B cell (primary cell): ENCODE data around the gene WASL. TPM values are rescaled to one million over a fixed set of nuclear protein-coding genes. Genes with fewer than 3 reads are reported as not detected.

Experiments
- ATAC-seq: fragments of 200-7000 bp; cut with Tn5 transposase; one replicate; pipeline ENCODE4 v1.10.0; 2021; ENCODE audit warnings: low read depth, mild to moderate bottlenecking, moderate number of reproducible peaks, moderate library complexity
- CTCF ChIA-PET: fragments of 350-600 bp; sonication (Branson Sonifier 250); formaldehyde crosslinking; loops from one replicate; lab custom pipeline; 2021; ENCODE audit warnings: antibody characterized with exemption, inconsistent platforms; lab: Charles Lee
- POLR2A ChIA-PET: fragments of 350-600 bp; sonication (Branson Sonifier 250); formaldehyde crosslinking; loops from one replicate; lab custom pipeline; 2021; ENCODE audit warnings: antibody characterized with exemption; lab: Charles Lee
- DNase-seq: peaks from one replicate; pipeline ENCODE4 v3.0.0; 2013
- H2AFZ ChIP-seq: 2 replicates; pipeline ENCODE4 v1.6.1; 2012; ENCODE audit warnings: mild to moderate bottlenecking, low read depth, low read length; ENCODE audit not compliant: insufficient read depth, poor library complexity, severe bottlenecking
- H3K27ac ChIP-seq, 2 donors: 1 replicate in 1 of 2; 2 replicates in 1 of 2; pipeline ENCODE4 v1.5.1; 2012 to 2013; ENCODE audit warnings: low read length in 2 of 2, mild to moderate bottlenecking in 2 of 2, moderate library complexity in 1 of 2
- H3K27me3 ChIP-seq, 4 experiments: fragments of 200-600 bp in 1 of 4; sonication (generic) in 1 of 4; replicated peaks in 1 of 4; 1 replicate in 2 of 4; 2 replicates in 2 of 4; pipeline versions ENCODE4 v1.6.1 to v1.7.0; 2013 to 2016; ENCODE audit warnings: low read length in 3 of 4, mild to moderate bottlenecking in 2 of 4, mixed read lengths in 1 of 4, moderate library complexity in 1 of 4; ENCODE audit not compliant: insufficient read depth in 4 of 4, control insufficient read depth in 3 of 4; ENCODE audit errors: control extremely low read depth in 1 of 4
- H3K36me3 ChIP-seq, 2 experiments: replicated peaks in 1 of 2; 1 replicate in 1 of 2; 2 replicates in 1 of 2; pipeline versions ENCODE4 v1.6.1 to v1.7.1; 2013; ENCODE audit warnings: low read length in 1 of 2; ENCODE audit not compliant: insufficient read depth in 2 of 2, control insufficient read depth in 1 of 2; ENCODE audit errors: control extremely low read depth in 1 of 2, extremely low read depth in 1 of 2
- H3K4me1 ChIP-seq, 2 donors: fragments of 200-600 bp in 1 of 2; sonication (generic) in 1 of 2; 1 replicate in 1 of 2; 2 replicates in 1 of 2; pipeline versions ENCODE4 v1.5.1 to v1.6.1; 2013 to 2017; ENCODE audit warnings: low read length in 2 of 2; ENCODE audit not compliant: control insufficient read depth in 2 of 2, insufficient read depth in 2 of 2
- H3K4me2 ChIP-seq: replicated peaks from 2 replicates; pipeline ENCODE3; 2012; ENCODE audit warnings: mild to moderate bottlenecking, low read depth, low read length; ENCODE audit not compliant: poor library complexity, severe bottlenecking
- H3K4me3 ChIP-seq, 5 experiments: fragments of 200-600 bp in 1 of 5; sonication (generic) in 1 of 5; 1 replicate in 3 of 5; 2 replicates in 2 of 5; pipeline versions ENCODE4 v1.5.1 to v1.7.0; 2011 to 2016; ENCODE audit warnings: low read length in 4 of 5, mild to moderate bottlenecking in 4 of 5, low read depth in 2 of 5, control low read depth in 1 of 5, moderate library complexity in 1 of 5; ENCODE audit not compliant: insufficient read depth in 1 of 5; ENCODE audit errors: control extremely low read depth in 1 of 5, extremely low read depth in 1 of 5
- H3K79me2 ChIP-seq: fragments of 200-600 bp; sonication (generic); one replicate; pipeline ENCODE4 v1.6.0; 2016; ENCODE audit warnings: low read length; ENCODE audit not compliant: control insufficient read depth, insufficient read depth
- H3K9ac ChIP-seq: fragments of 200-600 bp; sonication (generic); 2 replicates; pipeline ENCODE4 v1.6.1; 2017; ENCODE audit warnings: mild to moderate bottlenecking, low read length, moderate library complexity
- H3K9me3 ChIP-seq, 3 donors: one replicate each; pipeline versions ENCODE4 v1.6.1 to v1.7.1; 2013; ENCODE audit warnings: low read length in 2 of 3; ENCODE audit not compliant: control insufficient read depth in 2 of 3, insufficient read depth in 1 of 3; ENCODE audit errors: control extremely low read depth in 1 of 3
- H4K20me1 ChIP-seq: 2 replicates; pipeline ENCODE4 v1.6.0; 2012; ENCODE audit warnings: mild to moderate bottlenecking, low read length; ENCODE audit not compliant: insufficient read depth, control insufficient read depth, poor library complexity, severe bottlenecking
- H3K27ac Mint-ChIP-seq: one replicate; pipeline ENCODE4 v1.8.0; 2021; ENCODE audit warnings: mixed read lengths
- H3K27me3 Mint-ChIP-seq: one replicate; pipeline ENCODE4 v1.8.0; 2021; ENCODE audit warnings: mixed read lengths
- H3K4me1 Mint-ChIP-seq: one replicate; pipeline ENCODE4 v1.8.0; 2021; ENCODE audit warnings: mixed read lengths
- H3K4me3 Mint-ChIP-seq: one replicate; pipeline ENCODE4 v1.8.0; 2021; ENCODE audit warnings: mixed read lengths
- H3K9me3 Mint-ChIP-seq: one replicate; pipeline ENCODE4 v1.8.0; 2022; ENCODE audit warnings: mixed read lengths; ENCODE audit not compliant: insufficient read depth
- EZH2 ChIP-seq: IDR thresholded peaks from 2 replicates; pipeline ENCODE4 v1.6.1; 2012; ENCODE audit warnings: borderline replicate concordance, low read depth, mild to moderate bottlenecking, moderate library complexity, low read length; ENCODE audit not compliant: insufficient read depth, poor library complexity, severe bottlenecking
- WGBS: methylation state at CpG from one replicate; pipeline ENCODE4 v1.1.5; 2013; ENCODE audit warnings: missing lambda C conversion rate; ENCODE audit not compliant: insufficient coverage; 5-methylcytosine and 5-hydroxymethylcytosine counted together
- intact Hi-C: fragments of 100-400 bp; cut with micrococcal nuclease; formaldehyde crosslinking; loops from one replicate; pipeline ENCODE4 v1.10.0; 2022
- polyA plus RNA-seq: library from polyadenylated mRNA; depleted of rRNA; stranded (reverse); fragments of >200 nt; gene quantifications from 2 replicates; pipeline ENCODE4 v1.2.3, GENCODE V29; 2012
- total RNA-seq, 2 donors: library from RNA; stranded (reverse); fragments of 120-200 nt in 1 of 2; gene quantifications; 1 replicate in 1 of 2; 2 replicates in 1 of 2; pipeline versions ENCODE4 v1.2.3 to v1.2.4, GENCODE V29; 2013 to 2022
- TF ChIP-seq, protein P1 (sequence below): fragments of 200-600 bp; IDR thresholded peaks from one replicate; pipeline ENCODE4 v1.8.0; 2022; ENCODE audit warnings: antibody characterized with exemption, mild to moderate bottlenecking

WASL gene
- total and polyA plus RNA-seq, 2 donors (not counting 1 experiment from before 2014, with no cell fraction given) = 1.8 to 10.4 TPM

GRCh38 chr7:123690550-123690949 is 58.3 kb downstream of the WASL start:
- no peak overlapping the region for H3K9ac ChIP-seq
- intact Hi-C loops = no loop called here
- ATAC-seq = no peak
- H3K36me3 ChIP-seq = peaks cover 9 to 45% of the 10 kb centered on the region in 2 experiments
- H4K20me1 ChIP-seq = no peaks in the 10 kb centered on the region
- Mint-ChIP-seq H3K9me3 (no peaks in the 10 kb centered on the region), H3K4me1 (no peaks in the 10 kb centered on the region), H3K4me3 (no peak overlapping the region), H3K27me3 (no peaks in the 10 kb centered on the region), H3K27ac (no peak overlapping the region)
- ChIA-PET POLR2A (no interaction called here), CTCF (interaction anchor here (1.3 to 3.0 kb wide), 4 partner anchors 8 to 174 kb away, joined by 3 to 13 read pairs (median 6); no protein-coding TSS in a partner anchor)
- no peak overlapping the region for H3K4me2 ChIP-seq
- H3K27ac ChIP-seq = no peak overlapping the region
- no peak overlapping the region for H2AFZ ChIP-seq
- no peak for DNase-seq
- no peak overlapping the region for H3K4me3 ChIP-seq
- TF ChIP-seq, protein P1, sequence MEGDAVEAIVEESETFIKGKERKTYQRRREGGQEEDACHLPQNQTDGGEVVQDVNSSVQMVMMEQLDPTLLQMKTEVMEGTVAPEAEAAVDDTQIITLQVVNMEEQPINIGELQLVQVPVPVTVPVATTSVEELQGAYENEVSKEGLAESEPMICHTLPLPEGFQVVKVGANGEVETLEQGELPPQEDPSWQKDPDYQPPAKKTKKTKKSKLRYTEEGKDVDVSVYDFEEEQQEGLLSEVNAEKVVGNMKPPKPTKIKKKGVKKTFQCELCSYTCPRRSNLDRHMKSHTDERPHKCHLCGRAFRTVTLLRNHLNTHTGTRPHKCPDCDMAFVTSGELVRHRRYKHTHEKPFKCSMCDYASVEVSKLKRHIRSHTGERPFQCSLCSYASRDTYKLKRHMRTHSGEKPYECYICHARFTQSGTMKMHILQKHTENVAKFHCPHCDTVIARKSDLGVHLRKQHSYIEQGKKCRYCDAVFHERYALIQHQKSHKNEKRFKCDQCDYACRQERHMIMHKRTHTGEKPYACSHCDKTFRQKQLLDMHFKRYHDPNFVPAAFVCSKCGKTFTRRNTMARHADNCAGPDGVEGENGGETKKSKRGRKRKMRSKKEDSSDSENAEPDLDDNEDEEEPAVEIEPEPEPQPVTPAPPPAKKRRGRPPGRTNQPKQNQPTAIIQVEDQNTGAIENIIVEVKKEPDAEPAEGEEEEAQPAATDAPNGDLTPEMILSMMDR = no peak
- TF ChIP-seq EZH2 = no peak
- H3K27me3 ChIP-seq = no peaks in the 10 kb centered on the region
- H3K79me2 ChIP-seq = no peaks in the 10 kb centered on the region
- no peaks in the 10 kb centered on the region for H3K9me3 ChIP-seq
- no CpG with 5 or more reads among the region's 2 CpGs for WGBS
- no peaks in the 10 kb centered on the region for H3K4me1 ChIP-seq

GRCh38 chr7:123689250-123689649 is 59.6 kb downstream of the WASL start:
- no peak overlapping the region for H2AFZ ChIP-seq
- H3K4me3 Mint-ChIP-seq = no peak overlapping the region
- no peak for TF ChIP-seq EZH2
- TF ChIP-seq, protein P1 = no peak
- ATAC-seq (no peak), DNase-seq (no peak)
- H3K4me1 ChIP-seq = no peaks in the 10 kb centered on the region
- intact Hi-C loops = no loop called here
- H3K9me3 ChIP-seq = no peaks in the 10 kb centered on the region
- H3K9me3 Mint-ChIP-seq = no peaks in the 10 kb centered on the region
- H3K4me1 Mint-ChIP-seq = no peaks in the 10 kb centered on the region
- no peak overlapping the region for H3K9ac ChIP-seq
- H4K20me1 ChIP-seq = no peaks in the 10 kb centered on the region
- no peaks in the 10 kb centered on the region for H3K79me2 ChIP-seq
- peaks cover 7 to 40% of the 10 kb centered on the region in 2 experiments for H3K36me3 ChIP-seq
- 100% methylated on average over 1 of the region's 3 CpGs for WGBS
- no peaks in the 10 kb centered on the region for H3K27me3 Mint-ChIP-seq
- ChIA-PET CTCF (interaction anchor here (2.2 kb wide), 1 partner anchor 176 kb away, joined by 9 read pairs; no protein-coding TSS in a partner anchor), POLR2A (no interaction called here)
- no peak overlapping the region for H3K4me2 ChIP-seq
- H3K27ac Mint-ChIP-seq = no peak overlapping the region
- H3K4me3 ChIP-seq = no peak overlapping the region
- H3K27me3 ChIP-seq = no peaks in the 10 kb centered on the region
- H3K27ac ChIP-seq = no peak overlapping the region
